Activated T-cell treated with anti-CD3 and anti-CD28 coated beads for 1 hour (primary cell): ENCODE results near the gene WNT11.

ENCODE experiments used
- DNase-seq: peaks from one replicate; pipeline ENCODE4 v3.0.0-alpha.2; 2020; ENCODE audit warnings: low read depth

The WNT11 gene

DNA sequence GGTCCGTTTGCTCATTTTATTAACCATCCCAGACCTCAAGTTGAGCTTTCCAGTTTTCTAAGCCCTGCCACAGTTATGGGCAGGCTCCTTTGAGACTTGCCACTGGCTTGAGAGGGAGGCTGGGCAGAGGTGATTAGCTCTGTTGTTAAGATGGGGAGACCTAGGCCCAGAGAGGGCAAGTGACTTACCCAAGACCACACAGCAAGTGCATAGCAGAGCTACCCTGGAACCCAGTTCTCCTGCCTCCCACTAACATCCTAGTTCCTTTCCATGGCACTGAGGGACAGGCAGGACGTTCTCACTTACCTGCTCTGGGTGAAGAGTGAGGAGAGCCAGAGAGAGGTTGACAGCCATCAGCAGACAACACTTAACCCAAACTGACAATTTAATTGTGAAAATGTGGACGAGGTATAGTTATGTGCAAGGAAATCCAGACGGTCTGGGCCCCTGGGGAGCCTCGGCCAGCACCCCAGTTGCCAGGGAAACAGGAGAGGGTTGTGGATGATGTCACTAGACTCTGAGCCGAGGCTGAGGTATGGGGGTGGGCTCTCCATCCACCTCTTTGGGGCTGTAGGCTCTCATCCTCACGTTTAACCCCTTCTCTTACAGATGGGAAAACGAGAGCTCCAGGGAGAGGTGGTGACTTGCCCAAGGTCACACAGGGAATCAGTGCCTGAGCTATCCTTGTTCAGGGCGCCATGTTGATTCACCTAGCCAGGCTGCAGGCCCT is 12.3 kb upstream of the WNT11 start:
- DNase-seq: no peak

DNA sequence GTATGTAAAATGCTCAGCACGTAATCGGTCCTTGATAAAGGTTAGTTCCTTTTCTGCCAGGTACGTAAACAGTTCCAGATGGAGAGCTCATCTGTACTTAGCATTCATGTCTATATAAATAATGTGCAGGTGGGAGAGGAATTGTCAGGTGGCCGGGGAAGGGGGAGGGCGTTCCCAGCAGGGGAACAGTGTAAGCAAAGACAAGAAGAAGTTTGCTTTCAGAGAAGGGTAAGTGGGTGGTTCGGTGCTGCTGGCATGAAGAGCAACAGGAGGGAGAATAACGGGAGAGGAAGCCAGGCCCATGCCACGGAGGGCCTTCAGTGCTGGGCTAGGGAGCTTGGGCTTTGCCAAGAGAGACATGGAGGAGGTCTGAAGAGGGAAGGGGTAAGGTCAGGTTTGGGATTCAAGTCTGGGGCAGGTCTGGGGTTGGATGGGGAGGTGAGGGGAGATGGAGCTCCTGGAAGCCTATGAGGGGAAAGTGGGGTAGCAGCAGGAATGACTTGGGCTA is 11.4 kb upstream of the WNT11 start:
- DNase-seq: no peak

DNA sequence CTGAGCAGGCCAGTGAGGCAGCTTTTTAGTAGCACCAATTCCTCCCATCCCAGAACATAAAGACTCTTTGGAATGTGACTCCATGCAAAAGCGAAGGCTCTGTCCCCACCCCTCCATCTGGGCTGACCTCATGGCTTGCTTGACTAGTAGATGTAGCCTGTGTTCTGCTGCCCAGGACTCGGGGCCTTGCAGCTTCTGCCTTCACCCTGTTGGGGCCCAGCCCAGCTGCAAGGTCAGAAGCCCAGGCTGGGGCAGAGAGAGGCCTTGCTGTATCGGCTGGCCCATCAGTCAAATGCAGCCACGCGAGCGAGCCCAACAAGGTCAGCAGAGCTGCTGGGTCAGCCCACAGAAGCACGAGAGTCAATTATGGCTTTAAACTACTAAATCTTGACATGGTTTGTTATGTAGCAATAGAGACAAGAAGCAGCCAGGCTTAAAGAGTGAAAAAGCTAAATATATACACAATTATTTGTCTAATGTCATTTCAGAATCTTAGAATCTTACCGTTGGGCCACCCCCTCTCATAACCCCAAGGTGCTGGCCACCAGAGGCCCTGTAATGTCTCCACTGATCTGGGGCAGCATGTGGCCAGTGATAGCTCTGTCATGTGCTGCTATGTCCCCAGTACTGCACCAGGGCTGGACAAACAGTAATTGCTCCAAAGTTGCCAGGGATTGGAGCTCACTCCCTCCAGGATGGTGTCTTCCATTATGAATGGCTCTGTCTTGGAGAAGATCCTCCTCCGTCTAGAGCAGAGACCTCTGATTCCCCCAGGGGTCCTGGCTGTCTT is 10.4 kb upstream of the WNT11 start:
- no peak for DNase-seq

DNA sequence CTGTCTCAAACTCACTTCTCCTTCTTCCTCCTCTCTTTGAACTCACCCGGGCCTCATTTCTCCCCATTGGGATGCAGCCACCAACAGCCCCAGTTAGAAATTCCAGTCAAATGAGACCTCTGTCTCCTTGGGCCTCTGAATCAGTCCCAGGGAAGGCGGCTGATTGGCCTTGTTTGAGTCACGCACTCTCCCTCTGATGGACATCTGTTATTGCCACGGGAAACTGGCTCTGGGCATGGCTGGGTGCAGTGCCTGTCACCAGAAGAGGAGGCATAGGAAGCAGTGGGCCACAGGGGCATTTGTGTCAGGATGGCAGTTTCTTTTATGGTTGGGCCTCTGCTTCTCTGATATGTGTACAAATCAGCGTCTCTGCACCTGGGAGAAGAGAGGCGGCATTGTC is 9.6 kb upstream of the WNT11 start:
- no peak for DNase-seq

DNA sequence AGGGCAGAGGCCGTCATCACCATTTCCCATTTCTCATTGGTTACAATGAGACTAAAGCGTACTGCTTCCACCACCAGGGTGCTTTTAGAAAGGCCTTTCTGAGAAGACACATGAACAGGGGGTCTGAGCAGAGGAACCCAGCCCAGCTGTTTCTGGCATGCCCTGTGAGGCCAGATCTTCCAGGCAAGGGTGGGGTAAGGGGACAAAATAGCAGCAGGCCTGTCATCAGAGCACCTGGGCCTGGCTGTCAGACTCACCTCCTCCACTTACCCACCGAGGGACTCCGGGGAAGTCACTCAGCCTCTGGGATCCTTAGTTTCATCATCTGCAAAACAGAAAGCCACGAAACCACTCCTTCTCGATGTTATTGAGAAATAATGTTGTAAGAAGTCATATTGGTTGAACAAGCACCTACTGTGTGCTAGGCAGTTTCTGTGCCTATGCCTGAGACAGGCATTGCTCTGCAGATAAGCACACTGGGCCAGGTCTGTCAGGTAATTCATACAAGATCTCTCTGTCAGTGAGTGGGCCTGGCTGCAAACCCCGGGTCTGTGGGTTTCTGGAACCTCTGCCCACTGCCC is 8.8 kb upstream of the WNT11 start:
- no peak for DNase-seq

DNA sequence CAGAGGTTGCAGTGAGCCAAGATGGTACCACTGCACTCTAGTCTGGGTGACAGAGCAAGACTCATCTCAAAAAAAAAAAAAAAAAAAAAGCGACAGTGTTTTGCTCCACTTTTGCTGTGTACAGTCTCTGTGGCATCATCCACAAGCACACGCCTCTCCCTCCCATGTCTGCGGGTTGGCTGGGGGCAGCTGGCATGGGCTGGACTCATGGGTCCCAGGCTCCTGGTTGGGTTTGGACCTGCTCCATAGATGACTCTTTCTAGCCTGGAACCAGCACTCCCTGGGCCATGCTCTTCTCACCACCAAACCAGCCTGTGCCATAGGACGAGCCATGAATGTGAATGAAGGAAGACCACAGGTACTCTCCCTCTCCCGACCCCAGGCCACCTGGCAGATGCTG is 7.9 kb upstream of the WNT11 start:
- no peak for DNase-seq

DNA sequence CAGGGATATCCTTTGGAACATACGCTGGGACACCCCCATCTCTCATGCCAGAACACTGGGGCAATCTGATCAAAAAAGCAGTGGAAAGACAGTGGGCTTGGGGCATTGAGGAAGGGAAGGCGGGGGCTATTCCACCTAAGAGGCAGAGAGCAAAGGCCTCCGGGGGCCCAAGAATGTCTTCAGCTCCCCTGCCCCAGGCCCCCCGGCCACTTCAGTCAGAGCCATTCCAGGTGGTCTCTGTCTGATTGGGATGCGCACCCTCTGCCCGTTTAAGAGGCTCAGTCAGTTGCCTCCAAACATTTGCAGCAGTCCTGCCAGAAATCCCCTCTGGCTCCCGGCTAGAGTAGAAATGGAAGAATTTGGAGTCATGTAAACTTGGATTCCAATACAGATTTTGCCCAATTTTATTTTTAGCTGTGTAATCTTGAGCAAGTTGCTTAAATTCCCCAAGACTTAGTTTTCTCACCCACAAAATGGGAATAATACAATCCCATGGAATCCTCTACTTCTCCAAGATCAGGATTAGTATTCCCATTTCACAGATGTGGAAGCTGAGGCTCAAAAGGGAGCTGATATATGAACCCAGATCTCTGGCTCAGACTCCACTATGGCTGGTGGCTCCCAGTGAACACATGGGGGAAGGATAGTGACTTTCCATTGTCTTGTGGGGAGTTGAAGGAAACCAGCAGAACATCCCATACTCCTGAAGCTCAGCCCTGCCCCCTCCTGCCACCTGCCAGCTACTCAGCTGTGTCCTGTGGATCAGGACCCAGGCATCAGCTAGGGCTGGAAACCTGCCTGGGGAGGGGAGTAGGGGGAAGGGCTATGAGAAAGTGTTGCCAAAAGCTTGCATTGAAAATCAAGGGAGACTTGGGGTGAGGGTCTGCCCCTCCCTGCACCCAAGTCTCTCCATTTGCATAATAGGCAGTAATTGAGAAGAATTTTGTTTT is 6.1 kb upstream of the WNT11 start:
- DNase-seq: no peak

DNA sequence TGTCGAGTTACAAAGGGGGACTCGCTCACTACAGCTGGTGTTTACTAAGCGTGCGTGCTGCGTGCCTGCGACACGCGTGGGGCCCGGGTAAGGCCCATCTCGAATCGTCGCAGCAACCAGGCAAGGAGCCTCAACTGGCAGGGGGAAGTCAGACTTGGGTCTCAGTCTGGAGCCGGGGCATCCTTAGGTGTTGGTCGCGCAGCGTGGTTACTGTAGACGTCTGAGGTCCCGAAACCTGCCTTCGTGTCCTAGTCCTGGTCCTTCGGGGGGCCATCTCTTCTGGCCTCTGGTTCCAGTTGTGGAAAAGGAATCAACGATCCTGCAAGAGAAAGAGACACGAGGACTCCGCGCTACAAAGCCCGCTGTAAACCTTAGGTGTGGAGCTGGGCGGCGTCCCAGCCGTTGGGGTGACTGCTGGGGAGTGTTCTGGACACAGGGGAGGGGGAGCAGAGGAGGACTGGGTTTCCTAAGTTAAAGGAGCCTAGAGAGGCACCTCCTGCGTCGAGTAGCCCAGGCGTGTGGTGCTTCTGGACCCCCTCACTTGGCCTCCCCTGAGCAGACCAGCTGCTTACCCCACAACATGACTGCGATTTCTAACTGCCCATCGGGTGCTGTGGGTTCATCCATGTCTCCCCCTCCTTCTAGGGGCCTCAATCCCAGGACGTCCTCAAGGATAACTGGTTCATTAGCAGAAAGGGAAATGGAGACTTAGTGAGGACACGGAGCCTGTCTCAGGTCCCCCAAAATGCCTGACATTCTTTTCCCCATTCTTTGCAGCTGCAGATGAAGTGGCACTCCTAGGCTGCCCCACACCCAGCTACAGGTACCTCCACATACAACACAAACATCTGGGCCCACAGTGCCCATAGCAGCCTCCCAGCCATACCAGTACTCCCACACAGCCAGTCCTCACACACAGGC is 4.9 kb upstream of the WNT11 start:
- no peak for DNase-seq

DNA sequence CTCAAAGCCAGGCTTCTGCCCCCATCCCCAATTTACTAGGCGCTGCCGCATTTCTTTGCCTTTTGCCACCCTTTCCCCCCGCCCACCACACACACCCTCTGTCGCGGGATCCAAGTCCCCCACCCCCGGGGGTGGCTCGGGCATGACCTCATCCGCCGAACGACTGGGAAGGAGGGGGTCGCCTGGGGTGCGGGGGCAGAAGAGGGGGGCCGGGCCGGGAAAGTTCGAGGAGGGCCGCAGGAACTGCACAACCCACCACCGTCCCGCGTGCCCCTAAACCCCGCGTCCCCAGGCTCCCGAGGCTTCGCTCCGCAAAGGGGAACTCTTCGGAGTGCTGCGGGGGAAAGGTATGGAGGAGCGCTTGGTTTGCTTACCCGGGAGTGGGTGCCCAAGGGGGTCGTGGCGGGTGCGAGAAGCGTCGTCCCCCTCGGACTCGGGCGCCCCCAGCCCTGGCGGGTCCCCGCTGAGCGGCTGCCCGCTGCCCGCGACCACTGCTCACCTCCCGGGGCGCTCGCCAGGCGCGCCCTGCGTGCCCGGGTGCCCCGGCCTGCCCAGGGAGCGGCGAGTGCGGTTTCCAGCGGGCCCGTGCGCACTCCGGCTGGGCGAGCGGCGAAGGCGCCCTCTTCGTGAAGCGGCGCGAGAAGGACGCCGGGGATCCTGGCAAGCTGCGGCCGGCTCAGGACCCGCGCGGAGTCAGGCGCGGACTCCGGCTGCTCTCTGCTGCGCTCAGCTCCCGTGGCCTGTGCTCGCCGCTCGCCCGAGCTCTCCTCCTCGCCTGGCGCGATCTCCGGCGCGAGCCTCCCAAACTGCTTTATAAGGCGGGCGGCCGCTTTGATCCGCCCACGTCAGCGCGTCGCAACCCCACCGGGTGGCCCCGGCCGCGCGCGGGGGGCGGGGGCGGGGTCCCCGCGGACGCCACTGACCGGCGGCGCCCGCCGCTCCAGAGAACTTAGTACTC is 4.0 kb upstream of the WNT11 start:
- DNase-seq: no peak

DNA sequence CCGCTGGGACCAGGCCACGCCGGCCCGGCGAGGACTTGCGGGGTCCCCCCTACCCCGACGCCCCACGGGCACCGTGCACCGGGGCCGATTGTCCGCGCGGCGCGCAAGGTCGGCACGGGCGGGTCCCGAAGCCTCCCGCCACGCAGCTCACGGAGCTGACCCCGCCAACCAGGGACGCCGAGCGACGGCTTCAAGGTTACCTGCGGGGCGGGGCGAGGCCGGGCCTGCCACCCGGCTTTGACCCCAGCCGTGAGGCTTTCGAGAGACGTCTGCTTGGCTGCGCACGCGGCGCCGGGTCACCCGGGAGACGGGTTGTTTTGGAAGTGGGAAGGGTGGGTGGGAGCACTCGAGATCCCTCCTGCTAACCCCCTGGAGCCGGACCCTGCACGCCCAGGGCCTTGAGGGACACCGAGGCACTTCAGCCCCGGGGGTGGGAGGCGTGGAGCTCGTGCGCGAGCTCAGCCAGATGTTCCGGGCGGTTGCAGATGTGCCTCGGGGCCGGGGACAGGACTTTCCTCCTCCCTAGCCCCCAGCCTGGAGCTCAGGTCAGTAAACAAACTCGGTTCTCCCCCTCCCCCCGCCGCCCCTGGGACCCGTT is 3.2 kb upstream of the WNT11 start:
- no peak for DNase-seq

DNA sequence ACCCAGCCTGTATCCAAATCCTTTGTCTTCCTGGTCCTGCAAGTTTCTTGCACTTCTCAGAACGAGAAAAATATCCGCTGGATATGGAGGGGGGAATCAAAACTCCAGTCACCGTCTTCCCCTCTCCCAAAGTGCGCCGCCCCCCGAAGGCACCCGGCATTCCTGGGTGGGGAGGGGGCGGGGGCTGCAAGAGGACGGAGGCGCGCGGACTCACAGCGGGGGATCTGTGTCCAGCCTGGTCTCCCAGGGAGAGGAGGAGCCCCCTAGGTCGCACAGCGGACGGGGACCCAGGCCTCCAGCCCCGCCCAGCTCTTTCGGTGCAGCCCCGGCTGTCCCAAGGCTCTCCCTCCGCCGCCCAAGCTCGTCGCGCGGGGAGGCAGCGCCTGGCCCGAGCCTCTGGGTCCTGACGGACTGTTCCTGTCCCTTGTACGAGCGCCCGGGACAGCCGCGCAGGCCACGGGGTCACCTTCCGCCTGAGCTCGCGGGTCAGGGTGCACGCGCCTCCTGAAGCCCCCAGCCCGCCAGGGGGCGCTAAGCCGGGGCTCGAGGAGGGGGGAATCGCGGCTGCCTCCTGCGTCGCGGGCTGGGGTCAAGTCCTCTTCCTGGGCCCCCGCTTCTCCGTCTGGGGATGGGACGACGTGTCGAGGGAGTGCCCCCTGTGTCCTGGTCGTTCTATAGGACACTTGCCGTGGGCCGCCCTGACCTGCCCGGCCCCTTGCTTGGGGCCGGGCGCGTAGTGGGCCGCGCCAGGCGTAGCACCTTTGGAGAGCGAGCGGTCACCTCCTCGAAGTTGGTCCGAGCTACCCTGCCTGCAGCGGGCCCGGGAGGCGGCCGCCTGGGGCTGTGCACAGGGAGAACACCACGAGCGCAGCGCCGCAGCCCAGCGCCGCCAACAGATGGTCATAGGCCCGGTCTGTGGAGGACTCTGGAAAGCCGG is 2.4 kb upstream of the WNT11 start:
- peak; percentile 72 for DNase-seq

DNA sequence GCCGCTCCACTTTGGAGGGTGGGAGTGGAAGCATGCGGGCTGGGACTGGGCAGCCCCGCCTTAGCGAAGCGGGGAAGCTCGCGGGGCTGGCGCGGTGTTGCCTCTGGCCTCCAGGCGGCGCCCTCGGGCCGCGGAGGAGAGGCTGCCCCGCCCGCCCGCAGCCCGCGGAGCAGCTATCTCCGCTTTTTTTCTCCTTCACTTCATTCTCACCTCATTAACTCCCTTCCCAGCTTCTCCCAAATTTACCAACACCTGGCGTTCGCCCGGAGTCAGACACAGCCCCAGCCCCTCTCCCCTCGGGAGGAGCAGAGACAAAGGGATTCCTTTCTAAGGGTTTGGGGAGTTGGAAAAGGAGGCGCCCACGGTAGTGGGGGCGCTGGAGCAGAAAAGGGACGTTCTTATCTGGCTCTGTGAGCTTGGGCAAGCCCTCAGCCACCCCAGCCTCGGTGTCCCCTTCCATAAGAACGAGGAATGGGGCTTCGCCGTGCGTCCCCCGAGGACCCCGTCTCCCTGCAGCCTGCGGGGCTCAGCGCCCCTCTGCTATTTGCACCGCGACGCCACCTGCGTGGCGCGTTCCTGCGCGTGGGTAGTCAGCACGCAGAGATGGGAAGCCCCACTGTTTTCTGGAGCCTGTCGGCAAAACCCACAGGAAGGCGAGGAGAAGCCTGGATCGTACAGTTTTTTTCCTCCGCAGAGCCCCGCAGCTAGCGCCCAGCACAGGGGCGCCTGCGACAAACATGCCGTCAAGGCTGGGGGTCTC is 1.5 kb upstream of the WNT11 start:
- DNase-seq: peak; percentile 68

DNA sequence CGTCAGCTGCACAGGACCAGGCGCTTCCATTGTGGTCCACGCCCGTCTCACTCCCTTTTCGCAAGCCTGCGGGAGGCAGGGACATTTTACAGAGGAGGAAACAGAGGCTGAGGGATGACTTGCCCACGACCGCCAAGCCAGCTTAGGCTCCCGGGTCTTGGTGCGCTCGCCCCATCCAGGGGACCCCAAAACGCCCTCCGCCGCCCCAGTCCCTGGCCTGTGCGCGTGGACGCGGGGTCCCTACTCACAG is 300 bp downstream of the WNT11 start:
- no peak for DNase-seq

DNA sequence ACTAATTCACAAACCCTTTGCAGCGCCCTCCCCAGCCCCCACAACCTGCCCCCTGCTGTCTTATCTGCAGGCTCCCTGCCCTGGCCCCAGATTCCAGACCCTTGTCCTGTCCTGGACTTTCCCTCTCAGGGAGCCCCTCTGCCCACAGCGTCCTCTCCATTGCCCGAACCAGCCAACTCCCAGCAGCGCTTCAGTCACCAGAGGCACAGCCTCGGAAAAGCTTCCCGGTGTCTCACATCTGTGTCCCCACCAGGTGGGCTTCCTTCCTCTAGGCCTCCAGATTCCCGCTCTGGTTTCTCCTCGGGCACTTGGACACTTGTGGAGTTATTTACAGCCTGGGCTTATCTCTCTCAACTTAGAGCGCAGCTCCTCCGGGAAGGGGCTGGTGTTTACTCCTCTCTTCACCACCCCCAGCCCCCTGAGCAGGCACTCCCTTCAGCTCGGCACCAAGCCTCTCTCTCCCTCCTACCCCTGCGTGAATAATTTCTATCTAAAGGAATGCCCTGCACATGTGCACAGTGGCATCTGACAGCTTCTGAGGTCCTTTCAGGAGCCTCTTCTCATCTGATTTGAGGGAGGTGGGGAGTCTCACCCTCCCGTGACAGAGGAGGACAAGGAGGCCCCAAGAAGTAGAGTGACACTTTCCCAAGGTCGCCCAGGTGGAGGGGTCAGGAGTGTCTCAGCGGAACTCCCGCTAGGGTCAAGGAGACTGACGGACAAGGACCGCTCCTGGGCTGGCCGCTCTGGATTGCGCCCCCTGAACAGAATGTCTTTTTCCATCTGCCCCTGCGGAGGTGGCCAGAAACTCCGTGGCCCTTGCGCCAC is 838 bp downstream of the WNT11 start:
- DNase-seq: no peak

DNA sequence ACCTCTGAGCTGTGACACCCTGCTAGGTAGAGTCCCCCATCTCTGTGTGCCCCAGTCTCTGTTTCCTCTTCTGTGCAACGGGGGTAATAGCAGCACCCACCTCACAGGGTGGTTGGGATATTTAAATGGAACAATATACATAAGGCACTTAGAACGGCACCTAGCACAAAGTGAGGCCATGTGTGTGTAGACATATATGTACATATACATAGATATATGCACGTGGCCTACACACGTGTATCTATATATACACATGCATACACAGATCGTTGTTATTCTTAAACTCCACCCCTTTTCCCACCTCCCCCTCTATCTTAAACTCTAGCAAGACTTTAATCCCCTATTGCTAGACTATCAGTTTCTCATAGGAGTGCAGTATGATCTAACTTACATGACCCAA is 2.4 kb downstream of the WNT11 start:
- DNase-seq: no peak

DNA sequence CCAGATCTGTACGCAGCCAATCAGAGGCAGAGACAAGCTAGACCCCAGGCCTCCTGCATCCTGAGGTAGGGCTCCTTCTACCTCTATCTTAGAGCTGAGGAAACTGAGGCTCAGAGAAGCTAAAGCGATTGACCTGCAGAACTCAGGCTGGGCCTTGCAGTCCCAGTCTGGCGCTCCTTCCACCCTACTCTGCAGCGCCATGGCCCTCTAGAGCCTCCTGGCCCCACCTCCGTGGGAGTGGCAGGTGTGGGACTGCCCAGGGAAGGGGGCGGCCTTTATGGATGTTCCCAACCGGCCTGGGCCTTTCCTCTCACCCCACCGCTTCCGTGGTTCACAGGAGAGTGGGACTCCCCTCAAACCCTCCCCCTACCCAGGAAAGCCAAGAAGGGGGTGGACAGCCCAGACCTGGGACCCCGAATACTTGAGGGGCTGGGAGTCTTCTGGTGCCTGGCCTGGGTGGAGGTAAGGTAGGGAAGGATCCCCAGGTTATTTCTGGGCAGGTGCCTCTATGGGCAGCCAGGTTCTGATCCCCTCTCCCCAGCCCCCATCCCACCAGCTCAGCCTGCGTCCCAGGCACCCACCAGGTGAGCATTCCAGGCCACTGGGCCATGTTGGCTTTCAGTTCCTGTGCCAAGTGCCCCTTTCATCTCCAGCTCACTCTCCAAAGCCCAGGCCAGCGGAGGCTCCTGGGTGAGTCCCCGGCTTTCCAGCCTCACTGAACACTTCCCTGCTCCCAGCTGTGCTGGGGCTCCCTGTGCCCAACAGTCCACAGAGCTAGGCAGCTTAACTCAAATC is 3.0 kb downstream of the WNT11 start:
- no peak for DNase-seq
